Nephron progenitor cell (in vitro differentiated cells): ENCODE measurements around the gene BNIPL.
A peak's percentile ranks its signal among the peaks of the same experiment; 100 is the strongest.

Experiments used
- DNase-seq: peaks from one replicate; pipeline ENCODE4 v3.0.0; 2021
- H3K27ac Mint-ChIP-seq: 2 replicates; pipeline ENCODE4 v1.8.0; 2021; ENCODE audit warnings: mild to moderate bottlenecking, moderate library complexity, mixed read lengths
- H3K27me3 Mint-ChIP-seq: 2 replicates; pipeline ENCODE4 v1.8.0; 2021; ENCODE audit warnings: mild to moderate bottlenecking, low read depth, mixed read lengths; ENCODE audit not compliant: poor library complexity
- H3K36me3 Mint-ChIP-seq: 2 replicates; pipeline ENCODE4 v1.8.0; 2021; ENCODE audit warnings: low read depth, mixed read lengths
- H3K4me1 Mint-ChIP-seq: 2 replicates; pipeline ENCODE4 v1.8.0; 2021; ENCODE audit warnings: mixed read lengths
- H3K4me3 Mint-ChIP-seq: 2 replicates; pipeline ENCODE4 v1.8.0; 2021; ENCODE audit warnings: mild to moderate bottlenecking, moderate library complexity, mixed read lengths
- H3K9me3 Mint-ChIP-seq: 2 replicates; pipeline ENCODE4 v1.8.0; 2021; ENCODE audit warnings: mild to moderate bottlenecking, moderate library complexity, mixed read lengths
- CTCF ChIP-seq: fragments of 200-600 bp; sonication (generic); IDR thresholded peaks from 2 replicates; pipeline ENCODE4 v1.5.0; 2021; ENCODE audit warnings: antibody characterized with exemption

Gene BNIPL

DNA sequence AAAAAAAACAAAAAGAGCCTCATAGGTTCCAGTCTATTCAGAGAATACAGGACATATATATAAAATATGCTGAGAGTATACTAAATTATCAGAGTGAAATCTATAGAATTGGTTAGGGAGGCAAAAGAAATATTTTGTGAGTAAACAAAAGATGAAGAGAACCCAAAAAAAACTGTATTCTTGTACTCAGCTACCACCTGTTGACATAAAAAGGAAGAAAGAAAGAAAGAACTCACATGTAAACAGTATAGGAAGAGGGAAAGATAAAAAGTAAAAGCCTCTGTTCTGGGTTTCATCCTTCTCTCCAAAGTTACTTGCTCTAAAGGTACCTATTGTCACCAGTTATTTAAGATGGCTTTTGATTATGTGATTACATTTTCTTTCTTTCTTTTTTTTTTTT, 9.9 kb upstream of the BNIPL start:
- no peak for TF ChIP-seq CTCF
- no peaks in the 10 kb centered on the region for H3K27me3 Mint-ChIP-seq
- no peak for DNase-seq
- no peak overlapping the region for H3K27ac Mint-ChIP-seq
- H3K9me3 Mint-ChIP-seq, result no peaks in the 10 kb centered on the region
- H3K4me3 Mint-ChIP-seq, result no peak overlapping the region
- H3K36me3 Mint-ChIP-seq, result peaks cover 67% of the 10 kb centered on the region
- no peaks in the 10 kb centered on the region for H3K4me1 Mint-ChIP-seq

- no peak overlapping the region for H3K27ac Mint-ChIP-seq
- TF ChIP-seq CTCF, result no peak
- H3K4me3 Mint-ChIP-seq, result no peak overlapping the region
- H3K9me3 Mint-ChIP-seq, result no peaks in the 10 kb centered on the region
- H3K36me3 Mint-ChIP-seq, result peaks cover 61% of the 10 kb centered on the region
- DNase-seq, result no peak
- no peaks in the 10 kb centered on the region for H3K4me1 Mint-ChIP-seq
- no peaks in the 10 kb centered on the region for H3K27me3 Mint-ChIP-seq
Observed at GRCh38 chr1:151032164-151032563, 4.2 kb upstream of the BNIPL start.

DNA sequence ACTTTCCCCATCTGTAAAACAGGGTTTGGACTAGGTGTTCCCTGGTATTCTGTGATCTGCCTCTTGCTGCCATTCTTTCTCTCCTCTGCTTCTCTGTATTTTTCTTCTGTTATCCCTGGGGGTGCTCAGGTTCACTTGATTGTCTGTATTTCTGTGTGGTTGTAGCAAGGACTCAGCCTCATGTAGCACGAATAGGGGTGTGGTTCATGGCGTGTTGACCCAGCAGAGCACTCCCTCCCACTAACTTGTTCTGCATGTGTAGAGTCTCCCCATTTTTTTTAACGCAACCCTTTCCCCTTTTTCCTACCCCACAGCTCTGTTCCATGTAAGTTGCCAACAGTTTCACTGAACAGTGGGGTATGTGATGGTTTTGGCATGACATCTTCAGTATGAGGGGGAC, 1.2 kb upstream of the BNIPL start:
- H3K4me1 Mint-ChIP-seq, result no peaks in the 10 kb centered on the region
- H3K27me3 Mint-ChIP-seq, result no peaks in the 10 kb centered on the region
- H3K27ac Mint-ChIP-seq, result peak overlapping the region; percentile 44
- no peak overlapping the region for H3K4me3 Mint-ChIP-seq
- DNase-seq, result no peak
- H3K9me3 Mint-ChIP-seq, result no peaks in the 10 kb centered on the region
- TF ChIP-seq CTCF, result no peak
- peaks cover 40% of the 10 kb centered on the region for H3K36me3 Mint-ChIP-seq

- Mint-ChIP-seq H3K4me1 (no peaks in the 10 kb centered on the region), H3K36me3 (peaks cover 28% of the 10 kb centered on the region), H3K4me3 (no peak overlapping the region), H3K27me3 (no peaks in the 10 kb centered on the region), H3K27ac (peak overlapping the region; percentile 21), H3K9me3 (no peaks in the 10 kb centered on the region)
- TF ChIP-seq CTCF, result no peak
- no peak for DNase-seq
Observed at GRCh38 chr1:151037032-151037431, 646 bp downstream of the BNIPL start.

DNA sequence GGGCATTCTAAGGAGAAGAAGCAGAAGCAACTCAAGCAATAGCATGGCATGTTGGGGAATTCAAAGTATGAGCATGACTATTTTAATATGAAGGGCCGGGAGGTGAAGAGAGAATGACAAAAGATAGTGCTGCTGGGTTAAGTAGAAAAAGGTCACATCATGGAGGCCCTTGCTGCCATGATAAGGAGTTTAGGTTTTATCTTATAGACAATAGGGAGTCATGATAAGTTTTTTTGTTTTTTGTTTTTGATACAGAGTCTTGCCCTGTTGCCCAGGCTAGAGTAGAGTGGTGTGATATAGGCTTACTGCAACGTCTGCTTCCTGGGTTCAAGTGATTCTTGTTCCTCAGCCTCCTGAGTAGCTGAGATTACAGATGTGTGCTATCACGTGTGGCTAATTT, 3.1 kb downstream of the BNIPL start:
- TF ChIP-seq CTCF, result no peak
- Mint-ChIP-seq H3K4me1 (no peaks in the 10 kb centered on the region), H3K27ac (no peak overlapping the region), H3K36me3 (peaks cover 16% of the 10 kb centered on the region), H3K4me3 (no peak overlapping the region), H3K9me3 (no peaks in the 10 kb centered on the region), H3K27me3 (no peaks in the 10 kb centered on the region)
- DNase-seq, result no peak

DNA sequence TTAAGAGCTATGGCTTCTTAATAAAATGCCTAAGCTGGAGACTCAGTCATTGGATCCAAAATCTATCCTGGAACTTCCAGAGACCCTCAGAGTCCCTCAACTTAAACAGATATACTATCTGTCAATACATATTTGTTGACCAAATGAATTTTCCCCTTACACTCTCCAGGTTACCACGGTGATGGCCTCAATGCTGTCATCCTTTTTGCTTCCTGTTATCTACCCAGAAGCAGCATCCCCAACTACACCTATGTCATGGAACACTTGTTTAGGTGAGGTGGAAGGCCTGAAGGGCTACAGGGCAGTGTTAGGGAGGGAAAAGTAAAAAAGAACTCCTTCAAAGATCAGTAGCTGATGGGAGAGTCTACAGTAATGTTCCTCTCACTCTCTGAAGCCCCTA, 6.8 kb downstream of the BNIPL start:
- DNase-seq, result no peak
- Mint-ChIP-seq H3K4me3 (no peak overlapping the region), H3K9me3 (no peaks in the 10 kb centered on the region), H3K4me1 (peaks cover 23% of the 10 kb centered on the region), H3K27me3 (peaks cover 3% of the 10 kb centered on the region), H3K36me3 (no peaks in the 10 kb centered on the region), H3K27ac (no peak overlapping the region)
- TF ChIP-seq CTCF, result no peak
